ENCODE measurements around the gene TEX47. TPM values are rescaled to one million over a fixed set of nuclear protein-coding genes. Genes with fewer than 3 reads are reported as not detected.

Gene TEX47
- total RNA-seq (2014; rRNA removed; shearing (Covaris generic)) (not detected in 2 replicates), total RNA-seq (2022) (not detected in 2 replicates), Bru-seq, nascent RNA (not detected), BruChase-seq, experiment 1, labeled RNA remaining after a 6-hour chase (not detected), BruChase-seq, experiment 2, labeled RNA remaining after a 2-hour chase (not detected)
- long read RNA-seq = 0 reads

DNA sequence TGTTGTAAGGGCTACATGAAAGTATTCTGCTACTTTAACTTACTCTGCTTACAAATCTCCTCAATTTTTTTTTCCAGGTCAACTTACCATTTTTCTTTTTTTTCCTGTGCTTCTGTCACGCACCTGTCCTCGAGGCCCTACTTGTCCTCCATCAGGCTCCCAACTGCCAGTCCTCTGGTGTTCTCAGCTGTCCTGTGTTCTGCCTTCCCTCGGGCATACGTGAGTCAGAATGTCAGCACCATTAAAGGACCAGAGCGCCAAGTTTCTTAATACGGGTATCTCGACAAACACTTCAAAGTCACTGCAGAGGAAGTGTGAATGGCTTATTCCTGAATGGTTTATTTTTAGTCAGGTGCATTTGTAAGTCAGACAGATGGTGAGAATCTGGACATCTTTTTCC, at the start of gene TEX47:
Gene TEX47 (minus strand): TSS at position 185 of the 400 bp plus-strand sequence. CDS start 795 bp downstream, outside the sequence.
- POLR2A ChIA-PET = no interaction called here
- no peak within 1 kb of the TSS for H3K4me3 ChIP-seq (ENCODE audit: low read depth, low read length, poor library complexity, severe bottlenecking)
- no peaks in the 10 kb centered on the region for H3K9me3 ChIP-seq (ENCODE audit: low read length)
- no peak within 1 kb of the TSS for H3K4me2 ChIP-seq (ENCODE audit: low read length)
- CTCF ChIA-PET (ENCODE audit: unreplicated experiment) = no interaction called here
- intact Hi-C loops (cut with micrococcal nuclease; ENCODE audit: unreplicated experiment) = no loop called here
- no peak within 1 kb of the TSS for H2AFZ ChIP-seq (ENCODE audit: low read length)
- H3K4me1 ChIP-seq (ENCODE audit: insufficient read depth, low read length, poor library complexity, severe bottlenecking) = no peaks in the 10 kb centered on the region
- no peaks in the 10 kb centered on the region for H3K79me2 ChIP-seq (ENCODE audit: insufficient read depth, low read depth, low read length)
- H3K36me3 ChIP-seq (ENCODE audit: insufficient read depth, low read length) = no peaks in the 10 kb centered on the region
- TF ChIP-seq CTCF (conservative IDR thresholded peaks at IDR 0.05; ENCODE audit: low read length) (no peak), EZH2phosphoT487 (IDR thresholded peaks at IDR 0.05; ENCODE audit: borderline replicate concordance, low read depth, low read length) (no peak)
- BruUV-seq (replicated peaks) = no TSS peak
- no peak for DNase-seq (ENCODE audit: low spot score)
- H3K27ac ChIP-seq (ENCODE audit: low read depth, low read length, poor library complexity, severe bottlenecking) = no peak within 1 kb of the TSS
- H3K9me2 ChIP-seq (ENCODE audit: insufficient read depth, low read length) = no peaks in the 10 kb centered on the region
- no peaks in the 10 kb centered on the region for H4K20me1 ChIP-seq (ENCODE audit: insufficient read depth, low read length)

DNA sequence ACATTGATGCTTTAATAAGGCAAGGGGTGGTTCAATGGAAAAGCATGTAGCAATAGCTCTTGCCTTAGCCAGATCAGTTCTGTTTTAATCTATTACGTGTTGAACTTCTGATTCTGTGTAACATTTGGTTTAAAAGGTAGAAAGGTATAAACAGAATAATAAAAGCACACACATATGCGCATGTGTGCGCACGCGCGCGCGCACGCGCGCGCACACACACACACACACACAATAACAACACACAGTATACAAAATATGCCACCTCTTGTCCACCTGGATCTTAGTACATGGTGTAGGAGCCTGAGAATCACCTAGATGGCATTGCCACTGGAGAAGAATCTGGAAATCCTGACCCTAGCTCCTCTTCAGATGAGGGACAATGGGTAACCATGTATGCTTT, 49.6 kb upstream of the TEX47 start:
- CTCF ChIA-PET (ENCODE audit: unreplicated experiment) = no interaction called here
- Histone ChIP-seq H4K20me1 (ENCODE audit: insufficient read depth, low read length) (no peaks in the 10 kb centered on the region), H3K27ac (ENCODE audit: low read depth, low read length, poor library complexity, severe bottlenecking) (no peak overlapping the region), H3K9me3 (ENCODE audit: low read length) (no peaks in the 10 kb centered on the region), H3K9me2 (ENCODE audit: insufficient read depth, low read length) (no peaks in the 10 kb centered on the region), H2AFZ (ENCODE audit: low read length) (no peak overlapping the region), H3K79me2 (ENCODE audit: insufficient read depth, low read depth, low read length) (no peaks in the 10 kb centered on the region), H3K4me2 (ENCODE audit: low read length) (no peak overlapping the region), H3K36me3 (ENCODE audit: insufficient read depth, low read length) (no peaks in the 10 kb centered on the region), H3K4me1 (ENCODE audit: insufficient read depth, low read length, poor library complexity, severe bottlenecking) (no peaks in the 10 kb centered on the region), H3K4me3 (ENCODE audit: low read depth, low read length, poor library complexity, severe bottlenecking) (no peak overlapping the region)
- POLR2A ChIA-PET = interaction anchor here (0.6 to 0.7 kb wide), 4 partner anchors 37 to 1216 kb away, joined by 3 to 4 read pairs (median 3); no protein-coding TSS in a partner anchor
- no peak for DNase-seq (ENCODE audit: low spot score)
- TF ChIP-seq CTCF (conservative IDR thresholded peaks at IDR 0.05; ENCODE audit: low read length) (no peak), EZH2phosphoT487 (IDR thresholded peaks at IDR 0.05; ENCODE audit: borderline replicate concordance, low read depth, low read length) (no peak)
- no TSS peak for BruUV-seq (replicated peaks)
- intact Hi-C loops (cut with micrococcal nuclease; ENCODE audit: unreplicated experiment) = no loop called here

- BruUV-seq (replicated peaks) = no TSS peak
- no peak for DNase-seq (ENCODE audit: low spot score)
- no peaks in the 10 kb centered on the region for H3K9me2 ChIP-seq (ENCODE audit: insufficient read depth, low read length)
- H3K4me2 ChIP-seq (ENCODE audit: low read length) = no peak overlapping the region
- no peaks in the 10 kb centered on the region for H4K20me1 ChIP-seq (ENCODE audit: insufficient read depth, low read length)
- TF ChIP-seq EZH2phosphoT487 (IDR thresholded peaks at IDR 0.05; ENCODE audit: borderline replicate concordance, low read depth, low read length) (no peak), CTCF (conservative IDR thresholded peaks at IDR 0.05; ENCODE audit: low read length) (no peak)
- no peaks in the 10 kb centered on the region for H3K4me1 ChIP-seq (ENCODE audit: insufficient read depth, low read length, poor library complexity, severe bottlenecking)
- no peak overlapping the region for H2AFZ ChIP-seq (ENCODE audit: low read length)
- no peaks in the 10 kb centered on the region for H3K79me2 ChIP-seq (ENCODE audit: insufficient read depth, low read depth, low read length)
- POLR2A ChIA-PET = no interaction called here
- intact Hi-C loops (cut with micrococcal nuclease; ENCODE audit: unreplicated experiment) = no loop called here
- H3K36me3 ChIP-seq (ENCODE audit: insufficient read depth, low read length) = no peaks in the 10 kb centered on the region
- no peak overlapping the region for H3K27ac ChIP-seq (ENCODE audit: low read depth, low read length, poor library complexity, severe bottlenecking)
- CTCF ChIA-PET (ENCODE audit: unreplicated experiment) = no interaction called here
- no peaks in the 10 kb centered on the region for H3K9me3 ChIP-seq (ENCODE audit: low read length)
- H3K4me3 ChIP-seq (ENCODE audit: low read depth, low read length, poor library complexity, severe bottlenecking) = no peak overlapping the region
Measured at GRCh38 chr7:88842201-88842600, 46.7 kb upstream of the TEX47 start.
